IMR-90 (cell line): ENCODE measurements around the gene ATF4.

Source experiments
- BHLHE40 ChIP-seq: fragments of 150-350 bp; IDR thresholded peaks from 2 replicates; pipeline ENCODE4 v1.6.1; 2016; ENCODE audit warnings: mild to moderate bottlenecking, low read depth, low read length
- CTCF ChIP-seq: conservative IDR thresholded peaks from 2 replicates; pipeline ENCODE4 v1.5.1; 2012; ENCODE audit warnings: mild to moderate bottlenecking, low read depth, low read length, improper control_type of control experiment
- ELK1 ChIP-seq: fragments of 150-350 bp; IDR thresholded peaks from 2 replicates; pipeline ENCODE4 v1.6.1; 2016; ENCODE audit warnings: low read depth, mild to moderate bottlenecking, low read length, moderate library complexity, borderline replicate concordance
- FOS ChIP-seq: fragments of 150-350 bp; IDR thresholded peaks from 2 replicates; pipeline ENCODE4 v1.6.1; 2016; ENCODE audit warnings: low read depth, low read length
- MAFK ChIP-seq: IDR thresholded peaks from 2 replicates; pipeline ENCODE4 v1.6.1; 2012; ENCODE audit warnings: low read depth, low read length, improper control_type of control experiment
- MAZ ChIP-seq: IDR thresholded peaks from 2 replicates; pipeline ENCODE4 v1.6.1; 2012; ENCODE audit warnings: low read depth, mild to moderate bottlenecking, low read length, improper control_type of control experiment, moderate library complexity, borderline replicate concordance
- MXI1 ChIP-seq: IDR thresholded peaks from 2 replicates; pipeline ENCODE4 v1.6.1; 2012; ENCODE audit warnings: low read depth, mild to moderate bottlenecking, low read length, moderate library complexity, borderline replicate concordance
- POLR2A ChIP-seq: IDR thresholded peaks from 2 replicates; pipeline ENCODE4 v1.6.1; 2012; ENCODE audit warnings: mild to moderate bottlenecking, low read depth, low read length
- RAD21 ChIP-seq: IDR thresholded peaks from 2 replicates; pipeline ENCODE4 v1.6.1; 2012; ENCODE audit warnings: low read length, improper control_type of control experiment
- RFX5 ChIP-seq: IDR thresholded peaks from 2 replicates; pipeline ENCODE4 v1.8.0; 2012; ENCODE audit warnings: low read depth, mild to moderate bottlenecking, low read length, moderate library complexity
- SMC3 ChIP-seq: fragments of 150-350 bp; IDR thresholded peaks from 2 replicates; pipeline ENCODE4 v1.6.1; 2016; ENCODE audit warnings: low read depth, mild to moderate bottlenecking, antibody characterized with exemption, low read length, moderate library complexity
- USF2 ChIP-seq: fragments of 150-350 bp; IDR thresholded peaks from 2 replicates; pipeline ENCODE4 v1.6.1; 2017; ENCODE audit warnings: mild to moderate bottlenecking, antibody characterized with exemption, low read length, low read depth

- TF ChIP-seq RAD21 (no peak), CTCF (no peak), POLR2A (no peak), RFX5 (no peak), MXI1 (no peak), MAFK (no peak), USF2 (no peak), SMC3 (no peak), BHLHE40 (no peak), ELK1 (no peak), FOS (no peak), MAZ (no peak)
Measured at GRCh38 chr22:39492186-39492585, 28.2 kb upstream of the ATF4 start.
